ENCODE measurements around the gene TNFAIP8. TPM values are rescaled to one million over a fixed set of nuclear protein-coding genes. Genes with fewer than 3 reads are reported as not detected.

The TNFAIP8 gene
- total and polyA plus RNA-seq, 2 donors (not counting 1 experiment from before 2014, with no cell fraction given), result 67.3 to 109 TPM

DNA sequence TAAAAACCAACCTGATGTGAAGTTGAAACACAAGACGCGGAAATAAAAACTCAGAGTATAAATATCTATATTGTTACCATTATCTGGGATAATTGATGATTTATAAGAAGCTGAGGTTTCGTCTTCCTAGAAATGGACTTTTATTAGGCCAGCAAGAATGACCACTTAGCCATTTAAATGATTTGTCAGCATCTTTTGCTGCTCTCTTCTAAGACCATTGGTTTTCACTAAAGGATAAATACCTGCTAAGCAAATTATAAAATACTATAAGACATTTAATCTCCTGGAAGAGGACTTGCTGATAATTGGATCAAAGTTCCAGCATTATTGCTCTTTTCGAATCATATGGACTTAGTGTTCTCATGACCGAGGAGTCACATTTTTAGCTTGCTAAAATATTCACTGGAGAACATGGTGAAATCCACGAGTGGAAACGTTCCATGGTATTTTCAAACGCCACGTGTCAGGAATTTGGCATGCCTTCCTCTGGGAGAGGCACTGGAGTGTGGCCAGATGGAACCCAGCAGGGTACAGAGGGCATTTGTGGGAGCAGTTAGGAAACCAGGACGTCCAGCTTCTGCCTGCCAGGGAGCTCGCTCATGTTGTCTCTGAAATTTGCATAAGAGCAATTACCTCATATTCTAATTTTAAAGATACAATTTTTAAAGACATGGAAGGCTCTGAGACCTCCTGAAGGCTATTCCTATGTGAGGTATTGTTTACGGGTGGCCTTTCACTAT is 43.1 kb downstream of the TNFAIP8 start:
- peak overlapping the region; percentile 32 for H3K4me2 ChIP-seq (replicated peaks; ENCODE audit: low read depth, low read length, poor library complexity, severe bottlenecking)
- no peak overlapping the region for H3K4me3 ChIP-seq (ENCODE audit: control extremely low read depth in 1 of 5, extremely low read depth in 1 of 5, insufficient read depth in 1 of 5, low read depth in 2 of 5, low read length in 4 of 5)
- H3K27me3 Mint-ChIP-seq, result no peaks in the 10 kb centered on the region
- peaks cover 82% of the 10 kb centered on the region for H3K4me1 Mint-ChIP-seq
- peak overlapping the region; percentile 15 for H3K9ac ChIP-seq (ENCODE audit: low read length)
- no peaks in the 10 kb centered on the region for H3K9me3 Mint-ChIP-seq (ENCODE audit: insufficient read depth)
- WGBS (ENCODE audit: insufficient coverage), result 79% methylated on average over 6 of the region's 12 CpGs
- intact Hi-C loops (cut with micrococcal nuclease), result no loop called here
- peaks cover 0 to 5% of the 10 kb centered on the region in 2 experiments for H3K36me3 ChIP-seq (replicated peaks in 1 of 2; ENCODE audit: control extremely low read depth in 1 of 2, control insufficient read depth in 1 of 2, extremely low read depth in 1 of 2, insufficient read depth in 2 of 2, low read length in 1 of 2)
- POLR2A ChIA-PET, result interaction anchor here (0.7 kb wide), 1 partner anchor 45 kb away, joined by 4 read pairs; no protein-coding TSS in a partner anchor
- H3K27ac ChIP-seq (ENCODE audit: low read length in 2 of 2), result peak overlapping the region; percentile 56 to 71
- no peak for ATAC-seq (ENCODE audit: low read depth)
- peak overlapping the region; percentile 44 for H2AFZ ChIP-seq (ENCODE audit: insufficient read depth, low read depth, low read length, poor library complexity, severe bottlenecking)
- no peaks in the 10 kb centered on the region for H3K27me3 ChIP-seq (replicated peaks in 1 of 4; ENCODE audit: control extremely low read depth in 1 of 4, control insufficient read depth in 3 of 4, insufficient read depth in 4 of 4, low read length in 3 of 4)
- H3K27ac Mint-ChIP-seq, result peak overlapping the region; percentile 78
- no peak for TF ChIP-seq EZH2 (IDR thresholded peaks at IDR 0.05; ENCODE audit: borderline replicate concordance, insufficient read depth, low read depth, low read length, poor library complexity, severe bottlenecking)
- TF ChIP-seq, protein P1, sequence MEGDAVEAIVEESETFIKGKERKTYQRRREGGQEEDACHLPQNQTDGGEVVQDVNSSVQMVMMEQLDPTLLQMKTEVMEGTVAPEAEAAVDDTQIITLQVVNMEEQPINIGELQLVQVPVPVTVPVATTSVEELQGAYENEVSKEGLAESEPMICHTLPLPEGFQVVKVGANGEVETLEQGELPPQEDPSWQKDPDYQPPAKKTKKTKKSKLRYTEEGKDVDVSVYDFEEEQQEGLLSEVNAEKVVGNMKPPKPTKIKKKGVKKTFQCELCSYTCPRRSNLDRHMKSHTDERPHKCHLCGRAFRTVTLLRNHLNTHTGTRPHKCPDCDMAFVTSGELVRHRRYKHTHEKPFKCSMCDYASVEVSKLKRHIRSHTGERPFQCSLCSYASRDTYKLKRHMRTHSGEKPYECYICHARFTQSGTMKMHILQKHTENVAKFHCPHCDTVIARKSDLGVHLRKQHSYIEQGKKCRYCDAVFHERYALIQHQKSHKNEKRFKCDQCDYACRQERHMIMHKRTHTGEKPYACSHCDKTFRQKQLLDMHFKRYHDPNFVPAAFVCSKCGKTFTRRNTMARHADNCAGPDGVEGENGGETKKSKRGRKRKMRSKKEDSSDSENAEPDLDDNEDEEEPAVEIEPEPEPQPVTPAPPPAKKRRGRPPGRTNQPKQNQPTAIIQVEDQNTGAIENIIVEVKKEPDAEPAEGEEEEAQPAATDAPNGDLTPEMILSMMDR (IDR thresholded peaks at IDR 0.05), result no peak
- peak overlapping the region; percentile 33 for H3K4me3 Mint-ChIP-seq
- H4K20me1 ChIP-seq (ENCODE audit: control insufficient read depth, insufficient read depth, low read length, poor library complexity, severe bottlenecking), result no peaks in the 10 kb centered on the region
- H3K4me1 ChIP-seq (ENCODE audit: control insufficient read depth in 2 of 2, insufficient read depth in 2 of 2, low read length in 2 of 2), result peaks cover 51 to 62% of the 10 kb centered on the region in 2 donors
- H3K9me3 ChIP-seq (ENCODE audit: control extremely low read depth in 1 of 3, control insufficient read depth in 2 of 3, insufficient read depth in 1 of 3, low read length in 2 of 3), result no peaks in the 10 kb centered on the region
- no peak for DNase-seq
- peaks cover 49% of the 10 kb centered on the region for H3K79me2 ChIP-seq (ENCODE audit: control insufficient read depth, insufficient read depth, low read length)
- CTCF ChIA-PET, result interaction anchor here (0.5 to 6.2 kb wide), 6 partner anchors 12 to 411 kb away, joined by 3 to 49 read pairs (median 4); partner anchors contain the start of gene DTWD2

- intact Hi-C loops (cut with micrococcal nuclease), result no loop called here
- WGBS (ENCODE audit: insufficient coverage), result 100% methylated on average over 2 of the region's 2 CpGs
- no peak overlapping the region for H3K4me2 ChIP-seq (replicated peaks; ENCODE audit: low read depth, low read length, poor library complexity, severe bottlenecking)
- H3K4me1 Mint-ChIP-seq, result peaks cover 83% of the 10 kb centered on the region
- no peak overlapping the region for H3K4me3 ChIP-seq (ENCODE audit: control extremely low read depth in 1 of 5, extremely low read depth in 1 of 5, insufficient read depth in 1 of 5, low read depth in 2 of 5, low read length in 4 of 5)
- no peak for TF ChIP-seq EZH2 (IDR thresholded peaks at IDR 0.05; ENCODE audit: borderline replicate concordance, insufficient read depth, low read depth, low read length, poor library complexity, severe bottlenecking)
- TF ChIP-seq, protein P1 (IDR thresholded peaks at IDR 0.05), result no peak
- peaks cover 51 to 62% of the 10 kb centered on the region in 2 donors for H3K4me1 ChIP-seq (ENCODE audit: control insufficient read depth in 2 of 2, insufficient read depth in 2 of 2, low read length in 2 of 2)
- no peaks in the 10 kb centered on the region for H4K20me1 ChIP-seq (ENCODE audit: control insufficient read depth, insufficient read depth, low read length, poor library complexity, severe bottlenecking)
- no peak for ATAC-seq (ENCODE audit: low read depth)
- peak overlapping the region; percentile 37 to 71 for H3K27ac ChIP-seq (ENCODE audit: low read length in 2 of 2)
- H3K27me3 ChIP-seq (replicated peaks in 1 of 4; ENCODE audit: control extremely low read depth in 1 of 4, control insufficient read depth in 3 of 4, insufficient read depth in 4 of 4, low read length in 3 of 4), result no peaks in the 10 kb centered on the region
- H3K9me3 ChIP-seq (ENCODE audit: control extremely low read depth in 1 of 3, control insufficient read depth in 2 of 3, insufficient read depth in 1 of 3, low read length in 2 of 3), result no peaks in the 10 kb centered on the region
- H2AFZ ChIP-seq (ENCODE audit: insufficient read depth, low read depth, low read length, poor library complexity, severe bottlenecking), result no peak overlapping the region
- H3K9me3 Mint-ChIP-seq (ENCODE audit: insufficient read depth), result no peaks in the 10 kb centered on the region
- no peak overlapping the region for H3K9ac ChIP-seq (ENCODE audit: low read length)
- no peaks in the 10 kb centered on the region for H3K36me3 ChIP-seq (replicated peaks in 1 of 2; ENCODE audit: control extremely low read depth in 1 of 2, control insufficient read depth in 1 of 2, extremely low read depth in 1 of 2, insufficient read depth in 2 of 2, low read length in 1 of 2)
- no peaks in the 10 kb centered on the region for H3K27me3 Mint-ChIP-seq
- peak overlapping the region; percentile 57 for H3K27ac Mint-ChIP-seq
- ChIA-PET POLR2A (no interaction called here), CTCF (interaction anchor here (0.7 to 6.2 kb wide), 4 partner anchors 11 to 85 kb away, joined by 3 to 49 read pairs (median 5); no protein-coding TSS in a partner anchor)
- no peak overlapping the region for H3K4me3 Mint-ChIP-seq
- DNase-seq, result no peak
- peaks cover 42% of the 10 kb centered on the region for H3K79me2 ChIP-seq (ENCODE audit: control insufficient read depth, insufficient read depth, low read length)
Observed at GRCh38 chr5:119400245-119400644, 44.4 kb downstream of the TNFAIP8 start.
